ENCODE measurements around the gene KCNAB2.

KCNAB2 gene

DNA sequence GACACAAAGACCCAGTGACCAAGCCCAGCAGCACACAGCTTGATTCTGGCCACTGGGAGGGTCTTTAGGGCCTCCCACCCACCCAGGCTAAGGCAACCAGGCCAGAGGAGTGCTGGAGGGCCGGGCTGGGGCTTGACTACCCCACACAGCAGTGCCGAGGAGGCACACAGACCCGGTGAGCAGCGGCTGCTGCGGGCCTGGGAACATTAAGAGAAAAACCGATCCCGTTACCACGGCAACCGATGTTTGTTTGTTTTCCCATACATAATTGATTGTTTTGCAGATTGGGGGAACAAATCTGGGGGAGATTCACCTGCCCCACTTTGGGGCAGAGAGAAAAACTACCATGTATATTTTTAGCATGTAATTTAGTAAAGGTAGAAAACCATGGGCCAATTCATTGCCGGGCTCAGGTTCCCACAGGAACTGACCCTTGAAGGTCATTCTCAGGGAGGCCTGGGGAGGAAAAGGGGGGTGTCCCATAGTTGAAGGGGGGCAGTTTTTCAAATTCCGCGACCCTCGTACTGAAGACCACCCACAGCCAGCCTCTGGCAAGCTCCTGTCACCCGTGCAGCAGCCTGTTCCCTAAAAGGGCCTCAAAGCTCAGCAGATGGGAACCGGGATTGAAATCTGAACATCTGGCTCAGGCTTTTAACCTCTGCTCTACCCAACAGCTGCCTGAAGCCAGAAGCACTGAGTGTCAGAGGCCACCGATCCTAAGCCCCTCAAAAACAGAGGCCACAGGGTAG, 99.1 kb downstream of the KCNAB2 start:
- no peaks in the 10 kb centered on the region for H3K36me3 Mint-ChIP-seq (ENCODE audit: low read depth)

DNA sequence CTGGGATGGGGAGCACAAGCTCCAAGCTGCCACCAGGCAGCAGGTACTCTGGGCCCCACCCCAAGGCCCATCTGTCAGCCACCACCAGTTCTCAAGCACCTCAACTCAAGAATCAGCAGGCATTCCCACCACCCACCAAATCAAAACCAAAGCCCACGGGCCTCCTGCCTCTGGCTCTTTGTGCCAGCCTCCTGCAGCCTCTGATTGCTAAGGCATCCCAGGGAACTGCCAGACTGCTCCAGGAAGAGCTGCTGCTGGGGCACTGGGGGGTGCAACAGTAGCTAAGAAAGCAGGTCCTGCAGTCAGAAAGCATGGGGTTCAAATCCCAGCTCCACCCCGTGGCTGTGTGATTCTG, 99.7 kb downstream of the KCNAB2 start:
- Mint-ChIP-seq H3K9me3 (no peaks in the 10 kb centered on the region), H3K27me3 (peaks cover 7% of the 10 kb centered on the region), H3K27ac (no peak overlapping the region), H3K36me3 (ENCODE audit: low read depth) (no peaks in the 10 kb centered on the region), H3K4me3 (no peak overlapping the region), H3K4me1 (ENCODE audit: low read depth) (peaks cover 5% of the 10 kb centered on the region)

More for the DNA sequence above, 99.1 kb downstream of the KCNAB2 start:
- Mint-ChIP-seq H3K4me3 (no peak overlapping the region), H3K9me3 (no peaks in the 10 kb centered on the region), H3K27ac (no peak overlapping the region), H3K27me3 (peaks cover 7% of the 10 kb centered on the region), H3K4me1 (ENCODE audit: low read depth) (peaks cover 5% of the 10 kb centered on the region)

DNA sequence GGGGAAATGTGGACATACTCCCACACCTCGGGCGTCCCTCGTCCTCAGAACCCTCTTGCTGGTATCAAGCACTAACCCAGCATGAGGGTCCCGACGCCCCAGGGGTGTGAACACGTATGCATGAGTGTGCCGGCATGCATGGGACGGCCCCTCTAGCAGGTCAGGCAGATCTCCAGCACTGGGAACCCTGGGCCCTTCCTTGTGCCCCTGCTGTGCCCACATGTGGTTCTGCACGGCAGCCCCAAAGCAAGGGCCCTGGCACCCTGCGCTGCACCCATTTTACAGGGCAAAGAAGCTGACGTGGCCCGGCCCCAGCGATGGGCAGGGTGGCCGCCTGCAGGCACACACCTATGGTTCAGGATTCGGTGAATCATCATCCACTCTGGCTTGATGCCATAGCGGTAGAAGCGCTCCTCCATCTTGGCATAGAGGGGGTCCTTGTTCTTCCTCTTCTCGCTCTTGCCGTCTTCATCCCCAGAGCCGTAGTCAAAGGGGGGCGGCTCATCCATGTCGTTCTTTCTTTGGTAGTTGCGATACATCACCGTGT, 100.2 kb downstream of the KCNAB2 start:
- Mint-ChIP-seq H3K4me3 (no peak overlapping the region), H3K9me3 (no peaks in the 10 kb centered on the region), H3K4me1 (ENCODE audit: low read depth) (peaks cover 5% of the 10 kb centered on the region), H3K27me3 (peaks cover 7% of the 10 kb centered on the region), H3K36me3 (ENCODE audit: low read depth) (no peaks in the 10 kb centered on the region), H3K27ac (no peak overlapping the region)

DNA sequence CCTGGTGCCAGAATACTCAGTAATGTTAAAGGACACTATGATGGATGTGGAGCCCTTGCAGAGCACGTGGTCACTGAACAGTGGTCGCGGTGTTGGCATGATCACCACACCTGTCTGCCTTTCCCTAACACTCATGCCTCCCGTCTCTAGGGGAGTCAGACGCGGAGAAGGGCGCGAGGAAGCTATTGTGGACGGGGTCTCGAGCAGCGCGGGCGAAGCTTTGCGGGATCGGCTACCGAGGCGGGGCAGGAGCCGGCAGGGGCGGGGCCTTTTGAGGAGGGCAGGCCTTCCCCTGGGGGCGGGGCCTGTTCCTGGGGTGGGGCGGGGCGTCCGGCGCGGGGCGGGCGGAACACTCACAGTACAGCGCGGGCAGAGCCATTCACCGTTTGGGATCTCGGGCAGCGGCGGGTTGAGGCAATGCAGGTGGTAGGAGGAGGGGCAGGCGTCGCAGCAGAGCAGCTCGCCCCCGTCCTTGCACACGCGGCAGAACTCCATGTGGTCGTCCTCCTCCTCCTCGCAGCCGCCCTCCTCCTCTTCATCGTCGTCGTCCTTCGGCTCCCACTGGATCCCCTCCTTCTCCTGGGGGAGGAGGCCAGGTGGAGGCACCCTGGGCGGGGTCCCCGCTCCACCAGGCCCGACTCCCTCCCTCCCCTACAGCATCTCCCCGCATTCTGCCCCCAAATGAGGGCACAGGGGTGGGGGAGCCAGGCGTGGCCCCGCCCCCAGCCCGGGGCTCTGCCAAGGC, 103.0 kb downstream of the KCNAB2 start:
- Mint-ChIP-seq H3K9me3 (no peaks in the 10 kb centered on the region), H3K27me3 (peaks cover 7% of the 10 kb centered on the region), H3K36me3 (ENCODE audit: low read depth) (no peaks in the 10 kb centered on the region), H3K4me3 (peak overlapping the region; percentile 56), H3K27ac (no peak overlapping the region), H3K4me1 (ENCODE audit: low read depth) (peaks cover 5% of the 10 kb centered on the region)

DNA sequence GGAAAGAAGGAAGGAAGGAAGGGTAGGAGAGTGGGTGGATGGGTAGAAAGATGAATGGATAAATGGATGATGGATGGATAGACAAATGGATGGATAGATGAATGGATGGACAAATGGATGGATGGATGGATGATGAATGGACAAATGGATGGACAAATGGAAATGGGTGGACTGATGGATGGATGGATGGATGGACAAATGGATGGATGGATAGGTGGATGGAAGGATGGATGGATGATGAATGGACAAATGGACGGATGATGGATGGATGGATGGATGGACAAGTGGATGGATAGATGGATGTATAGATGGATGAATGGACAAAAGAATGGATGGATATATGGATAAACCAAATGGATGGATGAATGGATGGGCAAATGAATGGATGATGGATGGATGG, 103.9 kb downstream of the KCNAB2 start:
- Mint-ChIP-seq H3K9me3 (no peaks in the 10 kb centered on the region), H3K4me3 (no peak overlapping the region), H3K27ac (no peak overlapping the region), H3K4me1 (ENCODE audit: low read depth) (peaks cover 5% of the 10 kb centered on the region), H3K36me3 (ENCODE audit: low read depth) (no peaks in the 10 kb centered on the region), H3K27me3 (peaks cover 7% of the 10 kb centered on the region)

DNA sequence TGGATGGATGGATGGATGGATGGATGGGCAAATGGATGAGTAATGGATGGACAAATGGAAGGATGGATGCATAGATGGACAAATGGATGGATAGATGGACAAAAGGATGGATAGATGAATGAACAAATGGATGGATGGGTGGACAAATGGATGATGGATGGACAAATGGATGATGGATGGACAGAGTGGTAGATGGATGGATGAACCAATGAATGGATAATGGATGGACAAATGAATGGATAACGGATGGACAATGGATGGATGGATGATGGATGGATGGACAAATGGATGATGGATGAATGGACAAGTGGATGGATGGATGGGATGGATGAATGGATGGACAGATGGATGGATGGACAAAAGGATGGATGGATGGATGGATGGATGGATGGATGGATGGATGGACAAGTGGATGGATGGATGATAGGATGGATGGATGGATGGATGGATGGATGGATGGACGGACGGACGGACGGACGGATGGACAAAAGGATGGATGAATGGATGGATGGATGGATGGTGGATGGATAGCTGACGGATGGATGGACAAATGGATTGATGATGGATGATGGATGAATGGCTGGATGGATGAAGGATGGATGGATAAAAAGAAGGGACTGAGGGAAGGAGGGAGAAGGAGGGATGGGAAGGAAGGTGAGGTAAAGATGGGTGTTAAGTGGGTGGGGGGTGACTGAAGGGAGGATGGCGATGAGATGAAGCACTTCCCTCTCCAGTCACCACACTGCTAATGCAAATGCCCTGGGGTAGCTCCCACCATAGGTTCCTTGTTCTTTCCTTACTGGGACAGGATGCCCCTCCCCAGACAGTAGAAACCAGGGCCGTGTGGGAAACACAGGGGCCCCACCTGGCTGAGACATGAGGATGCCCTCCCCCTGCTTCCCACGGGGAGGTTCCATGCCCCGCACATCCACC, 104.6 kb downstream of the KCNAB2 start:
- peaks cover 7% of the 10 kb centered on the region for H3K27me3 Mint-ChIP-seq
- H3K4me1 Mint-ChIP-seq (ENCODE audit: low read depth), result peaks cover 5% of the 10 kb centered on the region
- H3K36me3 Mint-ChIP-seq (ENCODE audit: low read depth), result no peaks in the 10 kb centered on the region
- H3K9me3 Mint-ChIP-seq, result no peaks in the 10 kb centered on the region
- H3K4me3 Mint-ChIP-seq, result no peak overlapping the region
- H3K27ac Mint-ChIP-seq, result no peak overlapping the region

Data from stimulated activated naive CD8-positive, alpha-beta T cell treated with anti-CD3 and anti-CD28 coated beads, Interleukin-15, Interleukin-2, amounts not matched to agents 100 ng/mL and 50 ng/mL, for 24 hours (primary cell).